ENCODE data around the gene LCNL1.

LCNL1 gene

GRCh38 chr9:137026828-137027227 lies 44.0 kb downstream of the LCNL1 start:
- H2BK12ac ChIP-seq (ENCODE audit: low read length), result no peak overlapping the region
- no peak overlapping the region for H4K91ac ChIP-seq (ENCODE audit: low read depth, low read length)
- no peak for DNase-seq
- no peak overlapping the region for H2AFZ ChIP-seq (ENCODE audit: insufficient read depth, low read length, poor library complexity)
- no peak overlapping the region for H3K14ac ChIP-seq (ENCODE audit: low read length)
- WGBS (ENCODE audit: extremely low coverage, insufficient coverage, insufficient read length), result no CpG with 5 or more reads among the region's 4 CpGs
- H3K4me1 ChIP-seq (ENCODE audit: control insufficient read depth in 1 of 2, insufficient read depth in 2 of 2, low read length in 2 of 2), result peaks cover 6 to 8% of the 10 kb centered on the region in 2 experiments
- no peaks in the 10 kb centered on the region for H3K79me1 ChIP-seq (ENCODE audit: low read length)
- no peak overlapping the region for H3K23ac ChIP-seq (ENCODE audit: low read length)
- peaks cover 5% of the 10 kb centered on the region for H3K9me3 ChIP-seq (ENCODE audit: insufficient read depth, low read depth, low read length)
- H4K12ac ChIP-seq (ENCODE audit: low read depth, low read length), result no peak overlapping the region
- H4K8ac ChIP-seq (ENCODE audit: low read depth, low read length), result no peak overlapping the region
- H3K4me2 ChIP-seq (ENCODE audit: low read length), result no peak overlapping the region
- H3K27me3 ChIP-seq (ENCODE audit: insufficient read depth, low read length), result peaks cover 9% of the 10 kb centered on the region
- no peak overlapping the region for H3K18ac ChIP-seq (ENCODE audit: low read length)
- H2BK120ac ChIP-seq (ENCODE audit: insufficient read depth, low read length, poor library complexity), result no peak overlapping the region
- H3K79me2 ChIP-seq (ENCODE audit: control insufficient read depth, insufficient read depth, low read length, poor library complexity), result no peaks in the 10 kb centered on the region
- H3K36me3 ChIP-seq (ENCODE audit: control insufficient read depth in 1 of 2, insufficient read depth in 2 of 2, low read length in 2 of 2), result no peaks in the 10 kb centered on the region
- H2BK5ac ChIP-seq (ENCODE audit: low read depth, low read length, poor library complexity), result no peak overlapping the region
- no peak overlapping the region for H2AK5ac ChIP-seq (ENCODE audit: low read length)
- H3K27ac ChIP-seq (ENCODE audit: low read depth, low read length), result no peak overlapping the region
- no peak overlapping the region for H3K4ac ChIP-seq (ENCODE audit: low read depth, low read length)
- no peak overlapping the region for H3K9ac ChIP-seq (ENCODE audit: low read length)
- H3K4me3 ChIP-seq (ENCODE audit: low read depth, low read length), result no peak overlapping the region

- H2AK5ac ChIP-seq (ENCODE audit: low read length), result no peak within 1 kb of the TSS
- H3K4ac ChIP-seq (ENCODE audit: low read depth, low read length), result no peak within 1 kb of the TSS
- H3K4me1 ChIP-seq (ENCODE audit: control insufficient read depth in 1 of 2, insufficient read depth in 2 of 2, low read length in 2 of 2), result peaks cover 6 to 8% of the 10 kb centered on the region in 2 experiments
- H4K91ac ChIP-seq (ENCODE audit: low read depth, low read length), result no peak within 1 kb of the TSS
- peak within 1 kb of the TSS; percentile 41 for H3K14ac ChIP-seq (ENCODE audit: low read length)
- no peak within 1 kb of the TSS for H2BK12ac ChIP-seq (ENCODE audit: low read length)
- peaks cover 9% of the 10 kb centered on the region for H3K27me3 ChIP-seq (ENCODE audit: insufficient read depth, low read length)
- H2BK5ac ChIP-seq (ENCODE audit: low read depth, low read length, poor library complexity), result no peak within 1 kb of the TSS
- H3K79me2 ChIP-seq (ENCODE audit: control insufficient read depth, insufficient read depth, low read length, poor library complexity), result no peaks in the 10 kb centered on the region
- peak in 1 of 2 donors; percentile 37 for DNase-seq
- H3K9ac ChIP-seq (ENCODE audit: low read length), result peak within 1 kb of the TSS; percentile 5
- H3K4me2 ChIP-seq (ENCODE audit: low read length), result peak within 1 kb of the TSS; percentile 79
- peak within 1 kb of the TSS; percentile 62 for H3K4me3 ChIP-seq (ENCODE audit: low read depth, low read length)
- peak within 1 kb of the TSS; percentile 12 for H4K12ac ChIP-seq (ENCODE audit: low read depth, low read length)
- no CpG with 5 or more reads among the region's 95 CpGs for WGBS (ENCODE audit: extremely low coverage, insufficient coverage, insufficient read length)
- H2AFZ ChIP-seq (ENCODE audit: insufficient read depth, low read length, poor library complexity), result peak within 1 kb of the TSS; percentile 40
- H3K18ac ChIP-seq (ENCODE audit: low read length), result peak within 1 kb of the TSS; percentile 15
- H3K36me3 ChIP-seq (ENCODE audit: control insufficient read depth in 1 of 2, insufficient read depth in 2 of 2, low read length in 2 of 2), result no peaks in the 10 kb centered on the region
- no peaks in the 10 kb centered on the region for H3K79me1 ChIP-seq (ENCODE audit: low read length)
- no peak within 1 kb of the TSS for H3K23ac ChIP-seq (ENCODE audit: low read length)
- no peak within 1 kb of the TSS for H3K27ac ChIP-seq (ENCODE audit: low read depth, low read length)
- peaks cover 5% of the 10 kb centered on the region for H3K9me3 ChIP-seq (ENCODE audit: insufficient read depth, low read depth, low read length)
- H2BK120ac ChIP-seq (ENCODE audit: insufficient read depth, low read length, poor library complexity), result peak within 1 kb of the TSS; percentile 22
- peak within 1 kb of the TSS; percentile 31 for H4K8ac ChIP-seq (ENCODE audit: low read depth, low read length)
Observed at GRCh38 chr9:137027369-137028262, 44.8 kb downstream of the LCNL1 start, which contains the start of gene ABCA2. TSS of gene ABCA2 (minus strand) at chr9:137028237. CDS start at chr9:137028140, 97 bp downstream.

- Histone ChIP-seq H3K36me3 (ENCODE audit: control insufficient read depth in 1 of 2, insufficient read depth in 2 of 2, low read length in 2 of 2) (no peaks in the 10 kb centered on the region), H3K79me2 (ENCODE audit: control insufficient read depth, insufficient read depth, low read length, poor library complexity) (no peaks in the 10 kb centered on the region), H2AFZ (ENCODE audit: insufficient read depth, low read length, poor library complexity) (peak overlapping the region; percentile 40), H4K8ac (ENCODE audit: low read depth, low read length) (peak overlapping the region; percentile 31), H3K4me1 (ENCODE audit: control insufficient read depth in 1 of 2, insufficient read depth in 2 of 2, low read length in 2 of 2) (peaks cover 6 to 8% of the 10 kb centered on the region in 2 experiments), H3K9me3 (ENCODE audit: insufficient read depth, low read depth, low read length) (peaks cover 5% of the 10 kb centered on the region), H2BK120ac (ENCODE audit: insufficient read depth, low read length, poor library complexity) (peak overlapping the region; percentile 22), H3K27ac (ENCODE audit: low read depth, low read length) (no peak overlapping the region), H4K91ac (ENCODE audit: low read depth, low read length) (no peak overlapping the region), H3K14ac (ENCODE audit: low read length) (peak overlapping the region; percentile 41), H2BK12ac (ENCODE audit: low read length) (no peak overlapping the region), H3K9ac (ENCODE audit: low read length) (peak overlapping the region; percentile 5), H3K79me1 (ENCODE audit: low read length) (no peaks in the 10 kb centered on the region), H3K4me2 (ENCODE audit: low read length) (peak overlapping the region; percentile 79), H3K4ac (ENCODE audit: low read depth, low read length) (no peak overlapping the region), H3K27me3 (ENCODE audit: insufficient read depth, low read length) (peaks cover 9% of the 10 kb centered on the region), H3K18ac (ENCODE audit: low read length) (no peak overlapping the region), H3K4me3 (ENCODE audit: low read depth, low read length) (no peak overlapping the region), H2BK5ac (ENCODE audit: low read depth, low read length, poor library complexity) (no peak overlapping the region), H4K12ac (ENCODE audit: low read depth, low read length) (no peak overlapping the region), H3K23ac (ENCODE audit: low read length) (no peak overlapping the region), H2AK5ac (ENCODE audit: low read length) (no peak overlapping the region)
- peak; percentile 19 to 70 for DNase-seq
- no CpG with 5 or more reads among the region's 98 CpGs for WGBS (ENCODE audit: extremely low coverage, insufficient coverage, insufficient read length)
Observed at GRCh38 chr9:137028263-137029057, 45.7 kb downstream of the LCNL1 start.

- H3K27ac ChIP-seq (ENCODE audit: low read depth, low read length), result no peak overlapping the region
- H2BK120ac ChIP-seq (ENCODE audit: insufficient read depth, low read length, poor library complexity), result no peak overlapping the region
- no peak overlapping the region for H2BK5ac ChIP-seq (ENCODE audit: low read depth, low read length, poor library complexity)
- no peak overlapping the region for H2BK12ac ChIP-seq (ENCODE audit: low read length)
- H3K79me2 ChIP-seq (ENCODE audit: control insufficient read depth, insufficient read depth, low read length, poor library complexity), result no peaks in the 10 kb centered on the region
- H3K9me3 ChIP-seq (ENCODE audit: insufficient read depth, low read depth, low read length), result peaks cover 3% of the 10 kb centered on the region
- peaks cover 6 to 8% of the 10 kb centered on the region in 2 experiments for H3K4me1 ChIP-seq (ENCODE audit: control insufficient read depth in 1 of 2, insufficient read depth in 2 of 2, low read length in 2 of 2)
- H4K12ac ChIP-seq (ENCODE audit: low read depth, low read length), result no peak overlapping the region
- H3K4ac ChIP-seq (ENCODE audit: low read depth, low read length), result no peak overlapping the region
- H3K18ac ChIP-seq (ENCODE audit: low read length), result no peak overlapping the region
- H3K36me3 ChIP-seq (ENCODE audit: control insufficient read depth in 1 of 2, insufficient read depth in 2 of 2, low read length in 2 of 2), result no peaks in the 10 kb centered on the region
- no peak overlapping the region for H4K8ac ChIP-seq (ENCODE audit: low read depth, low read length)
- DNase-seq, result peak; percentile 50 to 77
- H3K79me1 ChIP-seq (ENCODE audit: low read length), result no peaks in the 10 kb centered on the region
- no peak overlapping the region for H3K14ac ChIP-seq (ENCODE audit: low read length)
- no peak overlapping the region for H3K4me3 ChIP-seq (ENCODE audit: low read depth, low read length)
- peaks cover 9% of the 10 kb centered on the region for H3K27me3 ChIP-seq (ENCODE audit: insufficient read depth, low read length)
- H4K91ac ChIP-seq (ENCODE audit: low read depth, low read length), result no peak overlapping the region
- WGBS (ENCODE audit: extremely low coverage, insufficient coverage, insufficient read length), result no CpG with 5 or more reads among the region's 19 CpGs
- no peak overlapping the region for H3K23ac ChIP-seq (ENCODE audit: low read length)
- H2AK5ac ChIP-seq (ENCODE audit: low read length), result no peak overlapping the region
- H3K4me2 ChIP-seq (ENCODE audit: low read length), result peak overlapping the region; percentile 79
- no peak overlapping the region for H2AFZ ChIP-seq (ENCODE audit: insufficient read depth, low read length, poor library complexity)
- no peak overlapping the region for H3K9ac ChIP-seq (ENCODE audit: low read length)
Observed at GRCh38 chr9:137029058-137029936, 46.5 kb downstream of the LCNL1 start.

Data from trophoblast cell (in vitro differentiated cells and primary cell).